MCF 10A (cell line): ENCODE results near the gene GPC6. TPM values are rescaled to one million over a fixed set of nuclear protein-coding genes. Genes with fewer than 3 reads are reported as not detected.

Experiments used
- BruUV-seq: library from RNA; stranded (reverse); fragments of 400-500 nt; replicated peaks from 2 replicates; lab custom pipeline; 2021; lab: Mats Ljungman, UMichigan
- CTCF ChIA-PET: fragments of 300-600 bp; sonication (Branson Sonifier 250); formaldehyde crosslinking; extraction: SDS; loops from one replicate; lab custom pipeline; 2021; ENCODE audit warnings: antibody characterized with exemption, inconsistent platforms; lab: Yijun Ruan, JAX
- POLR2A ChIA-PET: fragments of 300-600, 350-650 bp; sonication (Branson Sonifier 250); formaldehyde crosslinking; extraction: SDS; loops from one replicate; lab custom pipeline; 2020; ENCODE audit warnings: antibody characterized with exemption, inconsistent platforms; lab: Yijun Ruan, JAX
- DNase-seq: peaks from one replicate; pipeline ENCODE4 v3.0.0-alpha.2; 2018; ENCODE audit not compliant: unreplicated experiment
- H3K27ac Mint-ChIP-seq: one replicate; pipeline ENCODE4 v1.8.0; 2022; ENCODE audit warnings: mild to moderate bottlenecking, low read depth, mixed read lengths; ENCODE audit not compliant: unreplicated experiment
- H3K27me3 Mint-ChIP-seq: one replicate; pipeline ENCODE4 v1.8.0; 2022; ENCODE audit warnings: mixed read lengths; ENCODE audit not compliant: insufficient read depth, unreplicated experiment
- H3K36me3 Mint-ChIP-seq: one replicate; pipeline ENCODE4 v1.8.0; 2022; ENCODE audit warnings: mild to moderate bottlenecking, moderate library complexity, mixed read lengths; ENCODE audit not compliant: insufficient read depth, unreplicated experiment
- H3K4me1 Mint-ChIP-seq: one replicate; pipeline ENCODE4 v1.8.0; 2022; ENCODE audit warnings: mixed read lengths; ENCODE audit not compliant: insufficient read depth, unreplicated experiment
- H3K4me3 Mint-ChIP-seq: one replicate; pipeline ENCODE4 v1.8.0; 2022; ENCODE audit warnings: mild to moderate bottlenecking, moderate library complexity, mixed read lengths; ENCODE audit not compliant: unreplicated experiment
- H3K9me3 Mint-ChIP-seq: one replicate; pipeline ENCODE4 v1.8.0; 2022; ENCODE audit warnings: mixed read lengths; ENCODE audit not compliant: unreplicated experiment
- intact Hi-C: fragments of 100-400 bp; cut with micrococcal nuclease; formaldehyde crosslinking; loops from 2 replicates; pipeline ENCODE4 v1.14.1; 2022
- total RNA-seq: library from RNA; stranded (reverse); gene quantifications from 2 replicates; pipeline ENCODE4 v1.2.3, GENCODE V29; 2022
- TF ChIP-seq, protein P1 (sequence below): fragments of 200-600 bp; IDR thresholded peaks from one replicate; pipeline ENCODE4 v1.8.0; 2022; ENCODE audit warnings: antibody characterized with exemption, mild to moderate bottlenecking; ENCODE audit not compliant: unreplicated experiment

GPC6 gene
- total RNA-seq, 1 experiment from 2014 or later: 8.4 TPM

GRCh38 chr13:93736081-93736480, 509.5 kb downstream of the GPC6 start:
- Mint-ChIP-seq H3K4me1 (peaks cover under 1% of the 10 kb centered on the region), H3K27ac (no peak overlapping the region)
- CTCF ChIA-PET: interaction anchor here (0.5 kb wide), 1 partner anchor 9 kb away, joined by 3 read pairs; no protein-coding TSS in a partner anchor

DNA sequence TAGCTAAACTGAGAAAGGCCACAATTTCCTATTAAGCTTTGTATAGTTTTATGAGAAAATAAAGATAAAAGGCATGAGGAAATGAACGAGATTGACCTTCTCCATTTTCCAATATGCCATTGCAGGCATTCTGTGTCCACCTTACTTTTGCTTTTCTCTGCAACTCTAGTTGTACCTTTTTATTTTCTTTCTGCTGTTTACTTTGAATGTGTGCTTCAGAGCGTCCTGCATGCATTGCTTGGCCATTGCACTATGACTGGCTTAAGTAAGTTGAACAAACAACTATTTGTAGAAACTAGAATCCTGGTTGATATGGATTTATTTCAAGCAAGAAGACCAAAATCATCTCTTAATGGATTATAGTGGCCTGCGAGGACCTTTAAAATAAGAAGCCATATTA, 510.3 kb downstream of the GPC6 start:
- no peak for DNase-seq
- Mint-ChIP-seq H3K27ac (no peak overlapping the region), H3K4me1 (no peaks in the 10 kb centered on the region), H3K4me3 (no peak overlapping the region), H3K27me3 (no peaks in the 10 kb centered on the region), H3K36me3 (no peaks in the 10 kb centered on the region), H3K9me3 (no peaks in the 10 kb centered on the region)
- intact Hi-C loops: no loop called here
- TF ChIP-seq, protein P1, sequence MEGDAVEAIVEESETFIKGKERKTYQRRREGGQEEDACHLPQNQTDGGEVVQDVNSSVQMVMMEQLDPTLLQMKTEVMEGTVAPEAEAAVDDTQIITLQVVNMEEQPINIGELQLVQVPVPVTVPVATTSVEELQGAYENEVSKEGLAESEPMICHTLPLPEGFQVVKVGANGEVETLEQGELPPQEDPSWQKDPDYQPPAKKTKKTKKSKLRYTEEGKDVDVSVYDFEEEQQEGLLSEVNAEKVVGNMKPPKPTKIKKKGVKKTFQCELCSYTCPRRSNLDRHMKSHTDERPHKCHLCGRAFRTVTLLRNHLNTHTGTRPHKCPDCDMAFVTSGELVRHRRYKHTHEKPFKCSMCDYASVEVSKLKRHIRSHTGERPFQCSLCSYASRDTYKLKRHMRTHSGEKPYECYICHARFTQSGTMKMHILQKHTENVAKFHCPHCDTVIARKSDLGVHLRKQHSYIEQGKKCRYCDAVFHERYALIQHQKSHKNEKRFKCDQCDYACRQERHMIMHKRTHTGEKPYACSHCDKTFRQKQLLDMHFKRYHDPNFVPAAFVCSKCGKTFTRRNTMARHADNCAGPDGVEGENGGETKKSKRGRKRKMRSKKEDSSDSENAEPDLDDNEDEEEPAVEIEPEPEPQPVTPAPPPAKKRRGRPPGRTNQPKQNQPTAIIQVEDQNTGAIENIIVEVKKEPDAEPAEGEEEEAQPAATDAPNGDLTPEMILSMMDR: no peak
- ChIA-PET POLR2A (no interaction called here), CTCF (interaction anchor here (0.5 kb wide), 1 partner anchor 9 kb away, joined by 3 read pairs; no protein-coding TSS in a partner anchor)
- no TSS peak for BruUV-seq

More at GRCh38 chr13:93736081-93736480, 509.5 kb downstream of the GPC6 start:
- Mint-ChIP-seq H3K4me3 (no peak overlapping the region), H3K9me3 (no peaks in the 10 kb centered on the region), H3K27me3 (no peaks in the 10 kb centered on the region), H3K36me3 (no peaks in the 10 kb centered on the region)
- intact Hi-C loops: no loop called here
- no TSS peak for BruUV-seq
- DNase-seq: no peak
- POLR2A ChIA-PET: no interaction called here
- TF ChIP-seq, protein P1: no peak

GRCh38 chr13:93740334-93740733, 513.7 kb downstream of the GPC6 start:
- H3K4me1 Mint-ChIP-seq: no peaks in the 10 kb centered on the region
- peaks cover 13% of the 10 kb centered on the region for H3K9me3 Mint-ChIP-seq
- no peak overlapping the region for H3K27ac Mint-ChIP-seq
- intact Hi-C loops: no loop called here
- no peaks in the 10 kb centered on the region for H3K36me3 Mint-ChIP-seq
- DNase-seq: no peak
- ChIA-PET POLR2A (no interaction called here), CTCF (no interaction called here)
- no peak overlapping the region for H3K4me3 Mint-ChIP-seq
- TF ChIP-seq, protein P1: no peak
- BruUV-seq: no TSS peak
- H3K27me3 Mint-ChIP-seq: no peaks in the 10 kb centered on the region

DNA sequence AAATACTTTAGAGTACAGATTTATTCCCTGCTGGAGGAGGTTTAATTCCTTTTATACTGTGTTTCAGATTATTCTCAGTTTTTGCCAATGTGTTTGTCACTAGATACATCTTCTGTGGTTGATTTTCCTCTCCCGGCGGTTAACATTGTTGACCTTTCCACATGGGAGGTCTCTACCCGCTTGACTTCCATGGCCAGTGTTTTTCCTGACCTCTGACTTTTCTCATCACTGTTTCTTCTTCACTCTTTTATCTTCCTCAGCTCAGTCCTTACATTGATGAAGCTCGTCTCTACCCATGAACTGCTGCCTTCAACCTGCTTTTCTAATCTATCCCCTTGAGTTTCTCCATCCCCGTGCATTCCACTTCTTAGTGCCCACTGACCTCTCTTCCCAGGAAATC, 517.4 kb downstream of the GPC6 start:
- intact Hi-C loops: no loop called here
- no peak for DNase-seq
- TF ChIP-seq, protein P1: no peak
- Mint-ChIP-seq H3K27ac (no peak overlapping the region), H3K36me3 (no peaks in the 10 kb centered on the region), H3K9me3 (peaks cover 15% of the 10 kb centered on the region), H3K4me3 (no peak overlapping the region), H3K4me1 (no peaks in the 10 kb centered on the region), H3K27me3 (no peaks in the 10 kb centered on the region)
- no TSS peak for BruUV-seq
- ChIA-PET POLR2A (no interaction called here), CTCF (no interaction called here)
